HepG2 (cell line): ENCODE measurements around the gene DHRS1. TPM values are rescaled to one million over a fixed set of nuclear protein-coding genes. Genes with fewer than 3 reads are reported as not detected.

Experiments
- AGO2 ChIP-seq: fragments of 200-400 bp; formaldehyde crosslinking; optimal IDR thresholded peaks from 2 replicates; pipeline ENCODE3; 2017; ENCODE audit warnings: mild to moderate bottlenecking, low read depth, low read length, moderate library complexity
- ARNTL ChIP-seq: sonication (generic); formaldehyde crosslinking; IDR thresholded peaks from 2 replicates; pipeline ENCODE4 v1.4.0; 2020; ENCODE audit warnings: mild to moderate bottlenecking, missing genetic modification reagents
- EP300 ChIP-seq, 3 experiments: sonication (generic) in 1 of 3; formaldehyde crosslinking in 1 of 3; IDR thresholded peaks; 2 replicates each; pipeline versions ENCODE4 v1.5.1 to v1.6.1; 2011 to 2020; ENCODE audit warnings: low read depth in 2 of 3, low read length in 2 of 3, borderline replicate concordance in 1 of 3, improper control_type of control experiment in 1 of 3, mild to moderate bottlenecking in 1 of 3, missing genetic modification reagents in 1 of 3, moderate library complexity in 1 of 3
- HNF4G ChIP-seq, 2 experiments: sonication (generic) in 1 of 2; formaldehyde crosslinking in 1 of 2; IDR thresholded peaks; 2 replicates each; pipeline versions ENCODE4 v1.4.0 to v1.6.1; 2011 to 2020; ENCODE audit warnings: borderline replicate concordance in 2 of 2, low read depth in 2 of 2, mild to moderate bottlenecking in 2 of 2, low read length in 1 of 2, missing genetic modification reagents in 1 of 2, moderate library complexity in 1 of 2
- MYNN ChIP-seq: sonication (generic); formaldehyde crosslinking; IDR thresholded peaks from 2 replicates; pipeline ENCODE4 v1.4.0; 2020; ENCODE audit warnings: mild to moderate bottlenecking, low read depth, missing genetic modification reagents
- NONO ChIP-seq, 2 experiments: fragments of 450-650 bp in 1 of 2; sonication (generic) in 1 of 2; formaldehyde crosslinking in 1 of 2; IDR thresholded peaks in 1 of 2; conservative IDR thresholded peaks in 1 of 2; 2 replicates each; pipeline versions ENCODE4 v1.6.1 to v1.8.0; 2017 to 2022; ENCODE audit warnings: mild to moderate bottlenecking in 1 of 2, missing genetic modification reagents in 1 of 2, moderate library complexity in 1 of 2
- NR0B2 ChIP-seq: sonication (generic); formaldehyde crosslinking; IDR thresholded peaks from 2 replicates; pipeline ENCODE4 v1.4.0; 2020; ENCODE audit warnings: mild to moderate bottlenecking, missing genetic modification reagents
- NR2F2 ChIP-seq: IDR thresholded peaks from 2 replicates; pipeline ENCODE4 v1.6.1; 2012; ENCODE audit warnings: low read depth, inconsistent platforms, borderline replicate concordance
- RORA ChIP-seq: sonication (generic); formaldehyde crosslinking; IDR thresholded peaks from 2 replicates; pipeline ENCODE4 v1.5.0; 2020; ENCODE audit warnings: mild to moderate bottlenecking, missing genetic modification reagents, moderate library complexity
- RXRB ChIP-seq: IDR thresholded peaks from 2 replicates; pipeline ENCODE4 v1.6.1; 2016; ENCODE audit warnings: borderline replicate concordance, missing genetic modification reagents, missing compliant biosample characterization
- SP5 ChIP-seq: IDR thresholded peaks from 2 replicates; pipeline ENCODE4 v1.6.1; 2016; ENCODE audit warnings: low read depth, borderline replicate concordance
- THAP11 ChIP-seq: IDR thresholded peaks from 2 replicates; pipeline ENCODE4 v1.6.1; 2016; ENCODE audit warnings: missing biosample characterization, missing genetic modification reagents
- ZNF124 ChIP-seq: sonication (generic); formaldehyde crosslinking; IDR thresholded peaks from 2 replicates; pipeline ENCODE4 v1.4.0; 2020; ENCODE audit warnings: missing genetic modification reagents
- ZNF441 ChIP-seq: sonication (generic); formaldehyde crosslinking; IDR thresholded peaks from 2 replicates; pipeline ENCODE4 v1.7.0; 2021; ENCODE audit warnings: missing genetic modification reagents, borderline replicate concordance
- ZNF451 ChIP-seq: sonication (generic); formaldehyde crosslinking; IDR thresholded peaks from 2 replicates; pipeline ENCODE4 v1.5.0; 2020; ENCODE audit warnings: mild to moderate bottlenecking, missing genetic modification reagents
- ZNF564 ChIP-seq: sonication (generic); formaldehyde crosslinking; IDR thresholded peaks from 2 replicates; pipeline ENCODE4 v1.8.1; 2023; ENCODE audit warnings: mild to moderate bottlenecking, missing genetic modification reagents
- ZNF607 ChIP-seq: sonication (generic); formaldehyde crosslinking; IDR thresholded peaks from 2 replicates; pipeline ENCODE4 v1.5.1; 2020; ENCODE audit warnings: missing genetic modification reagents, mild to moderate bottlenecking, borderline replicate concordance
- ZNF609 ChIP-seq: sonication (generic); formaldehyde crosslinking; IDR thresholded peaks from 2 replicates; pipeline ENCODE4 v1.4.0; 2020; ENCODE audit warnings: mild to moderate bottlenecking, missing genetic modification reagents, borderline replicate concordance
- ZNF629 ChIP-seq: sonication (generic); formaldehyde crosslinking; conservative IDR thresholded peaks from 2 replicates; pipeline ENCODE4 v1.5.0; 2020; ENCODE audit warnings: missing genetic modification reagents
- ZSCAN29 ChIP-seq: sonication (generic); formaldehyde crosslinking; conservative IDR thresholded peaks from 2 replicates; pipeline ENCODE4 v1.4.0; 2020; ENCODE audit warnings: mild to moderate bottlenecking, missing genetic modification reagents
- polyA plus RNA-seq, 8 experiments: library from polyadenylated mRNA; depleted of rRNA in 3 of 8; stranded (reverse) in 7 of 8; unstranded in 1 of 8; fragments of >200 nt; fragmentation: Illumina TruSeq in 4 of 8; extraction: Trizol in 4 of 8; gene quantifications; 2 replicates each; pipeline versions ENCODE4 v1.2.1 to v1.2.3, GENCODE V29; 2011 to 2016; ENCODE audit warnings: low read depth in 4 of 8, missing spikeins in 1 of 8, mixed read lengths in 1 of 8; ENCODE audit not compliant: insufficient read depth in 1 of 8
- total RNA-seq, 5 experiments: library from RNA; depleted of rRNA; stranded (reverse); fragments of >200 nt; fragmentation: Illumina TruSeq; extraction: Trizol; gene quantifications; 2 replicates each; pipeline ENCODE4 v1.2.3, GENCODE V29; 2016; ENCODE audit warnings: low read depth in 1 of 5
- TF ChIP-seq, protein P1 (sequence below): sonication (generic); formaldehyde crosslinking; IDR thresholded peaks from 2 replicates; pipeline ENCODE4 v1.8.0; 2022; ENCODE audit warnings: mild to moderate bottlenecking, missing genetic modification reagents

DHRS1 gene
- total and polyA plus RNA-seq, 2 of the 13 experiments (the other 11 are each of a cell fraction or from before 2014, with no cell fraction given) = 49.8 to 60.8 TPM

DNA sequence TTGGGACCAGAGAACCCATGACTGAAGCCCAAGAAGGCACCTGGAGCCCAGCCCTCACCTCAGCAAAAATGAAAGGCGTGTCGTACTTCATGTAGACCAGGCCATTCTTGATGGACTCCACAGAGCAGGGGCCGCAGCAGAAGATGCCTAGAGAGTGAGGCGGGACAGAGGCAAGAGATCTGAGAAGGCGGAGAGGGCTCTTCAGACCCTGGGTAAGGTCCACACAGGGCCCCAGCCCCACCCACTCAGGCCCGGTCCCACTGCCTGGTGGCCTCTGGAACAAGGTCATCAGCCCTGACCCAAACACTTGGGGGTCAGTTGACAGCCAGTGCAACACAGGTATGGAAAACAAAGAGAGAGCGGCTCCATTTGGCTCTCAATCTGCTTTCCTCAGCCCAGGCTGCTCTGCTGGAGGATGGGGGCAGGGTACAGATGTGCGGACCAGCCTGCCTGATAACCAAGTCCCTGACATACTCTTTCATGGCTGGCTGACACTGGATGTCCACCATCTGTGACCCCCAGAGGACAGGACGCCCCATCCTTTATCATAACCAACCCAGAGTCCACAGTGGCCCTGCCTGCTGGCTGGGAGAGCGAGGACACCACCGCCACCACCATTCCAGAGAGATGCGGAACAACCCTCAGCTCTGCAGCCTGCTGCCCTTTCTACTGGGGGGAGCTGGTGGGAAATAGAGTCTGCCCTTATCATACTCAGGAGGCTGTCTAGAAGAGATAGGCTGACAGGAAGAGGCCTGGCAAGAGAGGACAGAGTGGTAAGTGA lies 43.5 kb downstream of the DHRS1 start (continued):
- TF ChIP-seq NR0B2 (CRISPR knock-in tag) = 0 out of 2 replicates have a peak, but pooled peaks have one; percentile 51
- TF ChIP-seq SP5 (CRISPR knock-in tag) = peak; percentile 87
- peak; percentile 91 for TF ChIP-seq ZNF609 (CRISPR knock-in tag)
- peak; percentile 86 for TF ChIP-seq NR2F2
- peak in 1 of 2 experiments; percentile 46; a peak in 1 of 4 replicates for TF ChIP-seq EP300 (IDR thresholded peaks at IDR 0.05; ENCODE audit: low read depth in 2 of 2, low read length in 2 of 2)
- TF ChIP-seq EP300 (CRISPR knock-in tag; IDR thresholded peaks at IDR 0.05; ENCODE audit: borderline replicate concordance) = no peak
- TF ChIP-seq NONO (IDR thresholded peaks at IDR 0.05) = no peak
- TF ChIP-seq NONO (CRISPR knock-in tag; conservative IDR thresholded peaks at IDR 0.05) = peak; percentile 80
- no peak for TF ChIP-seq MYNN (CRISPR knock-in tag)
- peak; percentile 51 for TF ChIP-seq RXRB
- TF ChIP-seq ZNF441 = no peak
- TF ChIP-seq ZNF564 (CRISPR knock-in tag) = peak; percentile 72; the same call in 1 of the 2 replicates
- TF ChIP-seq, protein P1, sequence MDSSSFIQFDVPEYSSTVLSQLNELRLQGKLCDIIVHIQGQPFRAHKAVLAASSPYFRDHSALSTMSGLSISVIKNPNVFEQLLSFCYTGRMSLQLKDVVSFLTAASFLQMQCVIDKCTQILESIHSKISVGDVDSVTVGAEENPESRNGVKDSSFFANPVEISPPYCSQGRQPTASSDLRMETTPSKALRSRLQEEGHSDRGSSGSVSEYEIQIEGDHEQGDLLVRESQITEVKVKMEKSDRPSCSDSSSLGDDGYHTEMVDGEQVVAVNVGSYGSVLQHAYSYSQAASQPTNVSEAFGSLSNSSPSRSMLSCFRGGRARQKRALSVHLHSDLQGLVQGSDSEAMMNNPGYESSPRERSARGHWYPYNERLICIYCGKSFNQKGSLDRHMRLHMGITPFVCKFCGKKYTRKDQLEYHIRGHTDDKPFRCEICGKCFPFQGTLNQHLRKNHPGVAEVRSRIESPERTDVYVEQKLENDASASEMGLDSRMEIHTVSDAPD (CRISPR knock-in tag) = peak; percentile 69; the same call in 1 of the 2 replicates
- TF ChIP-seq AGO2 = no peak
- peak; percentile 82 for TF ChIP-seq HNF4G (IDR thresholded peaks at IDR 0.05; ENCODE audit: borderline replicate concordance, low read depth, low read length)
- no peak; the same call in 1 of the 2 replicates for TF ChIP-seq HNF4G (CRISPR knock-in tag; IDR thresholded peaks at IDR 0.05; ENCODE audit: borderline replicate concordance, low read depth)
- TF ChIP-seq ZNF451 (CRISPR knock-in tag) = peak; percentile 62; the same call in 1 of the 2 replicates
- no peak for TF ChIP-seq ZNF124 (CRISPR knock-in tag)
- peak; percentile 22; the same call in 1 of the 2 replicates for TF ChIP-seq ZNF629
- no peak for TF ChIP-seq ZSCAN29 (CRISPR knock-in tag)
- TF ChIP-seq ARNTL (CRISPR knock-in tag) = 0 out of 2 replicates have a peak, but pooled peaks have one; percentile 36
- no peak for TF ChIP-seq RORA
- TF ChIP-seq ZNF607 (CRISPR knock-in tag) = peak; percentile 39; the same call in 1 of the 2 replicates
- TF ChIP-seq THAP11 = peak; percentile 26; the same call in 1 of the 2 replicates
